ENCODE measurements around the gene TOLLIP. TPM values are rescaled to one million over a fixed set of nuclear protein-coding genes. Genes with fewer than 3 reads are reported as not detected.

Gene TOLLIP
- total and polyA plus RNA-seq, 8 donors = 35.2 to 69.8 (median 45.7) TPM

- no peaks in the 10 kb centered on the region for H3K27me3 ChIP-seq
- no peaks in the 10 kb centered on the region for H3K36me3 ChIP-seq
- no peak overlapping the region for H3K27ac ChIP-seq
- peaks cover 6 to 11% (median 10%) of the 10 kb centered on the region in 3 donors for H3K4me1 ChIP-seq
- peak overlapping the region in 1 of 4 donors; percentile 40 for H3K4me3 ChIP-seq
- ATAC-seq (no peak), FAIRE-seq (no peak), DNase-seq (peak in 3 of 6 donors; percentile 14 to 35 (median 27))
- H3K9me3 ChIP-seq = no peaks in the 10 kb centered on the region
- 61 to 66% methylated on average over 10 of the region's 10 CpGs for WGBS, 2 donors
- intact Hi-C loops (cut with DNase I) = no loop called here
- TF ChIP-seq, protein P1, sequence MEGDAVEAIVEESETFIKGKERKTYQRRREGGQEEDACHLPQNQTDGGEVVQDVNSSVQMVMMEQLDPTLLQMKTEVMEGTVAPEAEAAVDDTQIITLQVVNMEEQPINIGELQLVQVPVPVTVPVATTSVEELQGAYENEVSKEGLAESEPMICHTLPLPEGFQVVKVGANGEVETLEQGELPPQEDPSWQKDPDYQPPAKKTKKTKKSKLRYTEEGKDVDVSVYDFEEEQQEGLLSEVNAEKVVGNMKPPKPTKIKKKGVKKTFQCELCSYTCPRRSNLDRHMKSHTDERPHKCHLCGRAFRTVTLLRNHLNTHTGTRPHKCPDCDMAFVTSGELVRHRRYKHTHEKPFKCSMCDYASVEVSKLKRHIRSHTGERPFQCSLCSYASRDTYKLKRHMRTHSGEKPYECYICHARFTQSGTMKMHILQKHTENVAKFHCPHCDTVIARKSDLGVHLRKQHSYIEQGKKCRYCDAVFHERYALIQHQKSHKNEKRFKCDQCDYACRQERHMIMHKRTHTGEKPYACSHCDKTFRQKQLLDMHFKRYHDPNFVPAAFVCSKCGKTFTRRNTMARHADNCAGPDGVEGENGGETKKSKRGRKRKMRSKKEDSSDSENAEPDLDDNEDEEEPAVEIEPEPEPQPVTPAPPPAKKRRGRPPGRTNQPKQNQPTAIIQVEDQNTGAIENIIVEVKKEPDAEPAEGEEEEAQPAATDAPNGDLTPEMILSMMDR (IDR thresholded peaks at IDR 0.05) = no peak
These were observed 25.9 kb upstream of the TOLLIP start for GRCh38 chr11:1335264-1335810.

DNA sequence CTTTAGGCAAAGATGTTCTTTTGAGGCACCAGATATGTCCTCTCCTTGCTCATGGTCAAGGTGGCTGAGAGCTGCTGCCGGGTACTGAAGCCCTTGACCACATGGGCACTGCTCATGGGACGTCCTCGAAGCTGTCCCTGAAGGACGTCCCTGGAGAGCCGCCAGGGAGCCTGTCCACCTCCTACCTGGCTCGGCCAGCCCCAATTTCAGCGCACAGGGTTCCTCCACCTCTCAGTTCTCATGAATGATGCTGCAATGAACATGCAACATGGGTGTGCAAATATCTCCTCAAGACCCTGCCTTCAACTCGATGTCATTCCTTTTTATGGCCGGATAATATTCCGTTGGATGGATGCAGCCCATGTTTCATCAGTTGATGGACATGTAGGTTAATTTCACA lies 24.4 kb upstream of the TOLLIP start:
- TF ChIP-seq, protein P1 (IDR thresholded peaks at IDR 0.05) = no peak
- no peaks in the 10 kb centered on the region for H3K27me3 ChIP-seq
- FAIRE-seq (no peak), DNase-seq (peak in 1 of 6 donors; percentile 7), ATAC-seq (no peak)
- intact Hi-C loops (cut with DNase I) = no loop called here
- 83 to 92% methylated on average over 10 of the region's 10 CpGs for WGBS, 2 donors
- H3K4me1 ChIP-seq = peaks cover 6 to 11% (median 10%) of the 10 kb centered on the region in 3 donors
- H3K4me3 ChIP-seq = no peak overlapping the region
- no peaks in the 10 kb centered on the region for H3K9me3 ChIP-seq
- no peak overlapping the region for H3K27ac ChIP-seq
- no peaks in the 10 kb centered on the region for H3K36me3 ChIP-seq

DNA sequence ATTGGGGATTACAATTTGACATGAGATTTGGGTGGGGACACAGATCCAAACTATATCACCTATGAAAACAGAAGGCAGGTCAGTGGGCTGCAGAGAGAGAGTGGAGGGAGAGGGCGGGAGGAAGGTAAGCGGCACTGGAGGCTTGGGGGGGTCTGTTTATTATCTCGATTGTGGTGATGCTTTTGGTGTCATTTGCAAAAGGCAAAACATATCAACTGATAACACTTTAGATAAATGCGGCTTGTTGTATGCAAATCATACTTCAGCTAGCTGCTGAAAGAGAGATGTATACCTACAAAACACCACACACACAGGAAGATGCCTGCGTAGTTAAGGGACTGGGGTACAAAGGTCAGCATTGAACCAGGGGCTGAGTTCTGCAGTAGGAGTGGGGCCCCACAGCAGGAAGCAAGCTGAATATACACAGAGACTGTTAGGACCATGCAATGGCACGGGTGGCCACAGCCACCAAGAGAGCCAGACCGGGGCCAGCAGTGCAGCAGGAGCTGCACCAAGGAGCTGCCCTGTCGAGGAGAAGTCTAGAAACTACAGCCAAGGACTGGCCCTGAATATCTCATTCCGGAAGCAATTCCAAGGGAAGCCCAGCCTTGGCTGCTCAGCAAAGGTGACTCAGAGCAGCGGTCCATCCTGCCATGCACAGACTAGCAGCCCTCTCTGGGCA lies 23.8 kb upstream of the TOLLIP start:
- TF ChIP-seq, protein P1 (IDR thresholded peaks at IDR 0.05) = no peak
- no peaks in the 10 kb centered on the region for H3K27me3 ChIP-seq
- intact Hi-C loops (cut with DNase I) = no loop called here
- peak in 1 of 6 donors; percentile 5 for DNase-seq
- no peak overlapping the region for H3K4me3 ChIP-seq
- peaks cover 6 to 11% (median 10%) of the 10 kb centered on the region in 3 donors for H3K4me1 ChIP-seq
- no peak for ATAC-seq
- H3K9me3 ChIP-seq = no peaks in the 10 kb centered on the region
- no peak overlapping the region for H3K27ac ChIP-seq
- 64 to 65% methylated on average over 10 of the region's 10 CpGs for WGBS, 2 donors
- H3K36me3 ChIP-seq = no peaks in the 10 kb centered on the region
- no peak for FAIRE-seq

DNA sequence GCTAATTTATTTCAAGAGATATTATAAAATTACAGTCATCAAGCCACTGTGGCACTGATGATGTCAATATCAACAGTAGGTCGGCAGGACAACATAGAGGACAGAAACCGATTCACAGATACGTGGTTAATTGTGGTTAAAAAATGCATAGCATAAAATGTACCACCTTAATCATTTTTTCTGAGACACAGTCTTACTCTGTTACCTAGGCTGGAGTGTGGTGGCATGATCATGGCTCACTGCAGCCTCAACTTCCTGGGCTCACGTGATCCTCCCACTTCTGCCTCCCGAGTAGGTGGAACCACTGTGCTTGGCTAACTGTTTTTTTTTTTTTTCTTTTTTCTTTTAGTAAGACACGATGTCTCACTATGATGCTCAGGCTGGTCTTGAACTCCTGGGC lies 21.0 kb upstream of the TOLLIP start:
- no peak overlapping the region for H3K27ac ChIP-seq
- H3K9me3 ChIP-seq = peaks cover 0 to 4% (median 0%) of the 10 kb centered on the region in 4 donors
- DNase-seq = no peak
- H3K27me3 ChIP-seq = no peaks in the 10 kb centered on the region
- H3K4me3 ChIP-seq = no peak overlapping the region
- FAIRE-seq = no peak
- WGBS, 2 donors = 87 to 94% methylated on average over 6 of the region's 6 CpGs
- TF ChIP-seq, protein P1 (IDR thresholded peaks at IDR 0.05) = no peak
- no peaks in the 10 kb centered on the region for H3K36me3 ChIP-seq
- peaks cover 0 to 5% (median 3%) of the 10 kb centered on the region in 3 donors for H3K4me1 ChIP-seq
- no peak for ATAC-seq
- intact Hi-C loops (cut with DNase I) = no loop called here

GRCh38 chr11:1327064-1327460 lies 17.6 kb upstream of the TOLLIP start:
- 84 to 90% methylated on average over 4 of the region's 4 CpGs for WGBS, 2 donors
- ATAC-seq (no peak), DNase-seq (peak in 1 of 6 donors; percentile 4), FAIRE-seq (no peak)
- peaks cover 0 to 4% (median 0%) of the 10 kb centered on the region in 4 donors for H3K9me3 ChIP-seq
- intact Hi-C loops (cut with DNase I) = no loop called here
- no peak overlapping the region for H3K27ac ChIP-seq
- no peak overlapping the region for H3K4me3 ChIP-seq
- no peaks in the 10 kb centered on the region for H3K4me1 ChIP-seq
- H3K36me3 ChIP-seq = no peaks in the 10 kb centered on the region
- TF ChIP-seq, protein P1 (IDR thresholded peaks at IDR 0.05) = no peak
- no peaks in the 10 kb centered on the region for H3K27me3 ChIP-seq

All from pancreas (tissue), 10 donors.